Activated T-cell treated with anti-CD3 and anti-CD28 coated beads, Interleukin-2, amount 50 U/mL, for 24 hours (primary cell): ENCODE measurements around the gene BBS1.

ENCODE experiments used
- DNase-seq: peaks from one replicate; pipeline ENCODE4 v3.0.0-alpha.2; 2020
- H3K27ac Mint-ChIP-seq: 2 replicates; pipeline ENCODE4 v1.8.0; 2020; ENCODE audit warnings: mild to moderate bottlenecking, mixed read lengths
- H3K27me3 Mint-ChIP-seq: 2 replicates; pipeline ENCODE4 v1.8.0; 2020; ENCODE audit warnings: mixed read lengths
- H3K36me3 Mint-ChIP-seq: 2 replicates; pipeline ENCODE4 v1.8.0; 2020; ENCODE audit warnings: low read depth, mixed read lengths
- H3K4me1 Mint-ChIP-seq: 2 replicates; pipeline ENCODE4 v1.8.0; 2020; ENCODE audit warnings: low read depth, mixed read lengths
- H3K4me3 Mint-ChIP-seq: 2 replicates; pipeline ENCODE4 v1.8.0; 2020; ENCODE audit warnings: mild to moderate bottlenecking, moderate library complexity, mixed read lengths
- H3K9me3 Mint-ChIP-seq: 2 replicates; pipeline ENCODE4 v1.8.0; 2020; ENCODE audit warnings: mixed read lengths

Gene BBS1

DNA sequence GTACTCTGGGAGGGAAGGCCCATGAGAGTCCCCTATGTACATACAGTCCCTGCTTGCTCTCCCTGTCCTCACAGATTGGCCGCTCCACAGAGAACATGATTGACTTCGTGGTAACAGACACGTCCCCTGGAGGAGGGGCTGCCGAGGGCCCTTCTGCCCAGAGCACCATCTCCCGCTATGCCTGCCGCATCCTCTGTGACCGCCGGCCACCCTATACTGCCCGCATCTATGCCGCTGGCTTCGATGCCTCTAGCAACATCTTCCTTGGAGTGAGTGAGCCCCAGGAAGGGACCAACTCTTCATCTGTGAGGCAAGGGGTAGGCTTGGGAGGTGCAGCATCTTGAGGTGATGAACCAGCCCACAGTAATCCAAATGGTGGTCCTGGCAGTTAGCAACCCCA is 37.3 kb upstream of the BBS1 start:
- Mint-ChIP-seq H3K27ac (no peak overlapping the region), H3K4me1 (peaks cover 14% of the 10 kb centered on the region), H3K27me3 (no peaks in the 10 kb centered on the region), H3K9me3 (no peaks in the 10 kb centered on the region), H3K36me3 (peaks cover 54% of the 10 kb centered on the region), H3K4me3 (no peak overlapping the region)
- DNase-seq: no peak

DNA sequence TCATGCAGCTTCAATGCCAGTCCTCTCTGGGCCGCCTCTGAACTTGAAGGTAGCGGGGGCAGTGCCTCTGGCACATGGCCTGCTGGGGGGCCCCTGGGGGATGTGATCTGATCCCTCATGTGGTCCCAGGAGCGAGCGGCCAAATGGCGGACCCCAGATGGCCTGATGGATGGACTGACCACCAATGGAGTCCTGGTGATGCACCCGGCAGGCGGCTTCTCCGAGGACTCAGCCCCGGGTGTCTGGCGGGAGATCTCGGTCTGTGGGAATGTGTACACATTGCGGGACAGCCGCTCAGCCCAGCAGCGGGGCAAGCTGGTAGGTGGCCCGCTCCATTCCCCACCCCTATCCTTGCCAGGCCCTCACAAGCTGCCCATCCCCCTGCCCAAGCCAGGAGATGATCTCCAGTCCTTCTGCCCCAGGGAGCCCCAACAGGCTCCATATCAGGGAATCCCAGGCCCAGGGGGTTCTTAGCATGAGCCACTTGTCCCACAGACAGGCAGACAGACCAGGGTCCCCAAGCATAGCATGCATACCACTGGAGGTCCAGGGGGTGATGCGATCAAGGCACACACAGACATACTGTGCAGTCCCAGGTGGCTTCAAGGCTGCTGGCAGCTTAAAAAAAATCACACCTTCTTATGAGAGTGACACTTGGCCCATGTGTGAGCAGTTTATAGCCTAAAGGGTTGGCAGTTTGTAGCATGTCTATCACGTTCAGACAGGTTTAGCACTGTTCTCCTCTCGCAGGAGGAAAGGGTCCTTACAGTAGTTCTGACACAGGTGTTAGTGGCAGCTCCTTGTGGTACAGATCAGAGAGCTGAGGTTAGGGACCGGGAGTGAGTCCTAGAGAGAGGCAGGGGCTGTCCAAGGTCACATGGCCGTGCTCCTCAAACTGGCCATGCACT is 36.6 kb upstream of the BBS1 start:
- no peaks in the 10 kb centered on the region for H3K27me3 Mint-ChIP-seq
- H3K9me3 Mint-ChIP-seq: no peaks in the 10 kb centered on the region
- peaks cover 16% of the 10 kb centered on the region for H3K4me1 Mint-ChIP-seq
- peaks cover 57% of the 10 kb centered on the region for H3K36me3 Mint-ChIP-seq
- no peak for DNase-seq
- no peak overlapping the region for H3K4me3 Mint-ChIP-seq
- no peak overlapping the region for H3K27ac Mint-ChIP-seq

DNA sequence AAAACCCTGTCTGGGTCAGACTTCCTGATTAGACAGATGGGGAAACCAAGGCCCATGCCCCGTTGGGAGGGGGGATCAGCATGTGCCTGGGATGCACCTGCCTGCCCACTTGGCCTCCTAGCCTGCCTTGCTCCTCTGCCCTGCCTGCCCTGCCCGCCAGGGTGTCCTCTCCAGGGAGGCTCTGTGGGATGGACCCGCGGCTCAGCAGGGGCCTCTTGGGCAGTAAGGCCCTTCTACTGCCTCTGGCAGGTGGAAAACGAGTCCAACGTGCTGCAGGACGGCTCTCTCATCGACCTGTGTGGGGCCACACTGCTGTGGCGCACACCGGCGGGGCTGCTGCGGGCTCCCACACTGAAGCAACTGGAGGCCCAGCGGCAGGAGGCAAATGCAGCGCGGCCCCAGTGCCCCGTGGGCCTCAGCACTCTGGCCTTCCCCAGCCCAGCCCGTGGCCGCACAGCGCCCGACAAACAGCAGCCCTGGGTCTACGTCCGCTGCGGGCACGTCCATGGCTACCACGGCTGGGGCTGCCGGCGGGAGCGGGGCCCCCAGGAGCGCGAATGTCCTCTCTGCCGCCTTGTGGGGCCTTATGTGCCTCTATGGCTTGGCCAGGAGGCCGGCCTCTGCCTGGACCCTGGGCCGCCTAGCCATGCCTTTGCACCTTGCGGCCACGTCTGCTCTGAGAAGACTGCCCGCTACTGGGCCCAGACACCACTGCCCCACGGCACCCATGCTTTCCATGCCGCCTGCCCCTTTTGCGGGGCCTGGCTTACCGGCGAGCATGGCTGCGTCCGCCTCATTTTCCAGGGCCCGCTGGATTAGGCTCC is 34.9 kb upstream of the BBS1 start:
- DNase-seq: no peak
- Mint-ChIP-seq H3K36me3 (peaks cover 67% of the 10 kb centered on the region), H3K4me1 (peaks cover 18% of the 10 kb centered on the region), H3K27me3 (no peaks in the 10 kb centered on the region), H3K9me3 (no peaks in the 10 kb centered on the region), H3K4me3 (no peak overlapping the region), H3K27ac (no peak overlapping the region)

DNA sequence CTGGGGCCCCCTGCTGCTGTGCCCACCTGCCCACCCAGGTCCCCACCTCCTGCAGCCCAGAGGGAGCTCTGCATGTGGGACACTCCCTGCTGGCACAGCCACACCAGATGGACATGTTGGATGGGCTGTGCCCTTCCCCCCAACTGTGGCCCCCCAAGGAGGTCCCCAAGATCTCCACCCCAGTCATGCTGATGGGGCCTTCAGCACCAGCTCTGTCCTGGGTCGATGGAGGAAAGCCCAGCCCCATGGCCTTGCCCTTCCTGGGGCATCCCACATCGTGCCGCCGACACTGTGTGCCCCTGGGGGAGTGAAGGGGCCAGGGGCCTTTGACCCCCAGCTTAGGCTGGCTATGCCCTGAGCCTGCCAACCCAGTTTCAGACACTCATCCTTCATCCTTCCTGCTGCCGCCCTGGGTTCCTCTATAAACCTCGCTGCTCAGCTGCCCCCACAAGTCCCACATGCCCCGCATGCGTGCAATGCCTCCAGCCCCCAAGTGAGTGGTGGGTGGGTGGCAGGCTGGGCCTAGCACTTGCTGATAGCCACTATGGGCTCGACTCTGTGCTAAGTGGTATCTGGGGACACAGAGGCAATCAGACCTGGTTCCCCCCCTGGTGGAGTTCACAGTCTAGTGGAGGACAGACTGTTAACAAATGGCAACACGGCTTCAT is 34.1 kb upstream of the BBS1 start:
- H3K9me3 Mint-ChIP-seq: no peaks in the 10 kb centered on the region
- H3K4me1 Mint-ChIP-seq: peaks cover 22% of the 10 kb centered on the region
- DNase-seq: no peak
- peaks cover 66% of the 10 kb centered on the region for H3K36me3 Mint-ChIP-seq
- peak overlapping the region; percentile 50 for H3K27ac Mint-ChIP-seq
- no peaks in the 10 kb centered on the region for H3K27me3 Mint-ChIP-seq
- H3K4me3 Mint-ChIP-seq: no peak overlapping the region

DNA sequence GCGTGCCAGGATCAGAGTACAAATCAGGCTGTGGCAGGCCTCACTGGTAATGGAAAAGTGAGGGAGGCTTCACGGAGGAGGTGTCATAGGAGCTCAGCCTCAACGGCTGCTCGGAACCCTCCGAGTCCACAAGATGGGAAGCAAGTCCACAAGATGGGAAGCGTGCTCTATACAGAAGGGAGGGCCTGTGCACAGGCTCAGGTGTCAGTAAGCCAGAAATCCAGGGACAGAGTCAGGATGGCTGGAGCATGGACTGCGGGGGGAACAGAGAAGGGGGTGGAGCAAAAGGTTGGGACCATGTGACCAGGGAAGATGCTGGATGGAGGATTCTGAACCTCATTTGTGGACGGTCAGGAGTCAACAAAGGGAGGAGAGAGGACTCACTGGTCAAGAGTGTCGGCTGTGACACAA is 33.6 kb upstream of the BBS1 start:
- Mint-ChIP-seq H3K9me3 (no peaks in the 10 kb centered on the region), H3K36me3 (peaks cover 66% of the 10 kb centered on the region), H3K27me3 (no peaks in the 10 kb centered on the region), H3K27ac (peak overlapping the region; percentile 50), H3K4me3 (no peak overlapping the region), H3K4me1 (peaks cover 24% of the 10 kb centered on the region)
- DNase-seq: no peak

DNA sequence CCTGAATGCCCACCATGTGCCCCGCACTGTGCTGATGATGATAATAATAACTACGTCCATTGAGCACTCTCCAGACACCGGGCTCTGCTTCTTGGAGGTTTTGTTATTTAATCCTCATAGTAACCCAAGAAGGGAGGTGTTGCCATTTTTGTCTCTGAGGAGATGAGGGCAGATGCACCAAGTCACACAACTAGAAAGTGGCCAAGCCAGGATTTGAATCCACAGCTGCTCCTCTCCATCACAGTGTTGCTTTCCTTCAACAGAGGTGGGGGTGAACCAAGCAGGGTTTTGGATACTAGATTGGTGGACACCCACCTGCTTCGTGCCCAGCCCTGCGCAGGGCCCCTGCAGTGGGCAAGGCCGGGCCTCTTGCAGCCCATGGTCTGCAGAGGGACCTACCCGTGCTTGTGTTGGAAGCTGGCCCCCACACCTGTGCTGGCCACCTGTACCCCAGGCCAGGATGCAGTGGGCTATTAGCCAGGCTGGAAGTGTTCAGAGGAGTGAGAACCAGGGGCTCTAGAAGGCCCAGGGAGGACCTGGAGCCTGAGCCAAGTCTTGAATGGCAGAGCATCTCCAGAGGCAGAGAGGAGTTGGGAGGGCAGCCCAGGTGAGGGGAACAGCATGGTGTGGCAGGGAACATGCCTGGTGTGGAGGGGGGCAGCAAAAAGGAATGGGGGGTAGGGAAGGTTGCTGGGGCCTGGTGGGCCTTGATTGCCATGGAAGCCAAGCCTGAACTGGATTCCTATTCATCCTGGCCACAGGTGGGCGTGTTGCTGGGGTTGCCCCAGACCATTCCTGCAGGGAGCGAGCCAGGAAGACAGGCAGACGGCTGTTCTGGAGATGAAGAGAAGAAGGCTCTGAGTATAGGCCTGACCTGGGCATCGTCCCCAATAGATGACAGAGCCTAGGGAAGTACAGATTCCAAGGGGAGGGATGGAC is 32.9 kb upstream of the BBS1 start:
- no peaks in the 10 kb centered on the region for H3K27me3 Mint-ChIP-seq
- DNase-seq: no peak
- no peaks in the 10 kb centered on the region for H3K9me3 Mint-ChIP-seq
- no peak overlapping the region for H3K27ac Mint-ChIP-seq
- H3K36me3 Mint-ChIP-seq: peaks cover 67% of the 10 kb centered on the region
- H3K4me3 Mint-ChIP-seq: peak overlapping the region; percentile 39
- H3K4me1 Mint-ChIP-seq: peaks cover 27% of the 10 kb centered on the region

DNA sequence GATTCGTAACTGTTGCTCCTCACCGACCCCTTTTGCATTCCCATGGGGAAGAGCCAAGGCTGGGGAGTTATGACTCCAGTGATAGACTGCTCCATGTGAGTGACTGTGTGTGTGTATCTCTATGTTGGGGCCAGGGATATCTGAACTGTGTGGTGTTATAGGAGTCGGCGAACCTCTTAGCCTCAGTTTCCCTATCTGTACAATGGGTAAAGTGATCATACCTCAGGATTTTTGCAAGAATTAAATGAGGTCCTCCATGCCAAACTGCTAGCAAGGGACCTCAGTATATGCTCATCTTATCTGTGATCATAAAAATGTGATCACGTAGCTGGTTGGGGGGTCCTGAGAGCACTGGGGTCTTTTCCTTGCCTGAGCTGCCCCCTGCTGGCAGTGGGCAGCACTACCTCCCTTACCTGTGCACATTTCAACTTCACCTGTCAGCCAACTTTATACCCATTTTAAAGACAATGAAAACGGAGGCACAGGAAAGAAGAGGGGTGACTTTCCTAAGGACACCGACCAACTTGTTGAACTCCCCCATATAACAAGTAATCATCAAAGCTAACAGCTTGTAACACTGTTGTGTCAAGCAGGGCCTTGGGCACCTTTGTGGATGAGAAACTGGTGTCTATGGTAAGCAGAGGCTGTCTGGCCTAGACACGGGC is 31.6 kb upstream of the BBS1 start:
- Mint-ChIP-seq H3K36me3 (peaks cover 67% of the 10 kb centered on the region), H3K4me3 (peak overlapping the region; percentile 85), H3K9me3 (no peaks in the 10 kb centered on the region), H3K27ac (peak overlapping the region; percentile 96), H3K4me1 (peaks cover 34% of the 10 kb centered on the region), H3K27me3 (no peaks in the 10 kb centered on the region)
- DNase-seq: no peak

DNA sequence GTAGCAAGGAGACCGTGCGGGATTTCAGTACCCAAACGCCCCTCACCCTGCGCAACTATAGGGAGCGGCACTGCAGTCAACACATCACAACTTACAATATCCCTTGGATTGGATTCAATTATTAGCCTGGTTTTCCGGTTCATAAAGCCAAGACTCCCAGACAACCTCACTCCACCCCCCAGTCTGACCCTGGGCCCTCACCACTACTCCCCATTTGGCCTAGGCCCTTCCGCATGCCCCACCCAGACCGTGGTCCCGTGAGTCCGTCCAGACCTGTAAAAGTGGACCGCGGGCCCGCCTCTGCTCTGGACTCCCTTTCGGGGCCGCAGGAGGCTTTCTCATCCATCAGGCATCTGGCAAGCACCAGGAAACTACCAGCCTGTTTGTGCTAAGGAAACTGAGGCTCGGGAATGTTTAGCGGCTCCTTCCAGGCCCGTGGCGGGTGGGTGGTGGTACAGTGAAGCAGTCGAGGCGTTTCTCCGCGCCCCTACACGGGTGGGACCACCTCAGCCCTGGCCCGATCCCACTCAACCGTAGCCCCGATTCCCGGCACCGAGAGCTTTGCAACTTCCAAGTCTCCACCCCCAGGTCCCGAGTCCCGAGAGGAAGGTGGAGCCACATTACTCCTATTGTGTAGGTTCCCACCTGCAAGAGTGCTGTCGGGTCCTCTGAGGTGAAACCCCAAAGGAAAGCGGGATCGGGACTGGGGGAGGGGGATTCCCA is 30.9 kb upstream of the BBS1 start:
- Mint-ChIP-seq H3K9me3 (no peaks in the 10 kb centered on the region), H3K27me3 (no peaks in the 10 kb centered on the region), H3K36me3 (peaks cover 66% of the 10 kb centered on the region), H3K4me1 (peaks cover 34% of the 10 kb centered on the region), H3K4me3 (peak overlapping the region; percentile 85), H3K27ac (peak overlapping the region; percentile 96)
- no peak for DNase-seq

DNA sequence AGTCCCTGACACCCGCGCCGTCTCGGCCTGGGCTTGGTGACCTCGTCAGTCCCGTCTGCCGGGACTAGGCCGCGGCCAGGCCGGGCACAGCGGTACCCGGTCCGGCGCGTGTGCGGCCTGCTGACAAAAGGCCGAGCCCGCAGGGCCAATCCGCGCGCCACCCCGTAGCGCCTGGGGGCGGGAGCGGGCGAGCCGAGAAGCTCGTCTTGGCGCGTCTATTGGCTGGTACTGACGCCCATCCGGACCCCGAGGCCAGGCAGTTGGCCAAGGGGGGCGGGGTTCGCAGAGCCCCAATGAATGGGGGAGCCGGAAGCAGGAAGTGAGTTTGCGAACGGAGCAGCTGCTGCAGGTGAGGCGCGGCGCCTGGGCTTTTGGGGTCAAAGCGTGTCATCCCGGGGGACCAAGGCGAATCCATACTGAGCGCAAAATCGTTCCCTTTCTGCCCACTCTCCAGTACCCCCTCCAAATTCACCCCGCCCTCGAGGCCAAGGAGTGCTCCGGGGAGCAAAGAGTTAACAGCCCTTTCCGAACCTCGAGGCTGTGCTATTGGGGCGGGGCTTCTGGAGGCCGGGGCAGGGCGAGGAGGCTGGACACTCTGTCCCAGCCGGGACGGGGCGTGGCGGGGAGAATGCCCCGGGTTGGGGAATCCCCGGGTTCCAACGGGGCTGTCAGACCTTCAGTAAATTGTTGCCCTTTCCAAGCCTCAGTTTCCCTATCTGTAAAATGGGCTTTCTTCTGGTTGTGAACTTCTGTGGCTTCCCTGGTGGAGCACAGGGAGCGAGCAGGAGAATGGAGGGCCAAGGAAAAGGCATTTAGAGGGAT is 30.1 kb upstream of the BBS1 start, which contains the start of gene DPP3:
DPP3 (plus strand) TSS at position 318 of the 822 bp plus-strand sequence. CDS start 1,767 bp downstream, outside the sequence.
- Mint-ChIP-seq H3K9me3 (no peaks in the 10 kb centered on the region), H3K4me3 (peak within 1 kb of the TSS; percentile 85)
- DNase-seq: peak; percentile 96

DNA sequence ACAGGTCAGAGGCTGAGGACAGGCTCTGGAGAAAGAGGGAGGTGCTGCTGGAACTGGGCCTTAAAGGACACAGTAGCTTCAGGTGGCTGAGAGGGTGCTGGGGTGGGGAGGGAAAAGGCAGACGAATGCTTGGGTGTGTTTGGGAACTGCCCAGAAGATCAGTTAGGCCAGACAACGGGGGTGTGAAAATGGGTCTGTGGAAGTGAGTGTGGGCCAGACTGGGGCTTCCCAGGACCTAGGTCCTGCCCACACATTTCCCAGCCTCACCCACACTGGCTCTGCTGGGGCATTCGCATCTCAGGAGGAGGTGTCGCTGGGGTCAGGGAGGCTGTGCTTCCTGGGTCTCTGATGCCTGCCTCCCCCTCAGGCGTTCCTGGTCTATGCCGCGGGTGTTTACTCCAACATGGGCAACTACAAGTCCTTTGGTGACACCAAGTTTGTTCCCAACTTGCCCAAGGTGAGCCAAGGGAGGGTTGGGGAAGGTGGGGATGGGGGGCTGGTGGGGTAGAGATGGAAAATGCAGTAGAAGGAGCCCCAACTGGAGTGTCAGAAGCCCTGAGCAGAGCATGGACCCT is 25.5 kb upstream of the BBS1 start:
- Mint-ChIP-seq H3K4me3 (no peak overlapping the region), H3K4me1 (peaks cover 24% of the 10 kb centered on the region), H3K27ac (peak overlapping the region; percentile 44), H3K36me3 (peaks cover 81% of the 10 kb centered on the region), H3K9me3 (no peaks in the 10 kb centered on the region), H3K27me3 (no peaks in the 10 kb centered on the region)
- DNase-seq: no peak

More for the DNA sequence above, 30.1 kb upstream of the BBS1 start, which contains the start of gene DPP3:
- peaks cover 38% of the 10 kb centered on the region for H3K4me1 Mint-ChIP-seq
- H3K27ac Mint-ChIP-seq: peak within 1 kb of the TSS; percentile 96
- H3K36me3 Mint-ChIP-seq: peaks cover 69% of the 10 kb centered on the region
- no peaks in the 10 kb centered on the region for H3K27me3 Mint-ChIP-seq

DNA sequence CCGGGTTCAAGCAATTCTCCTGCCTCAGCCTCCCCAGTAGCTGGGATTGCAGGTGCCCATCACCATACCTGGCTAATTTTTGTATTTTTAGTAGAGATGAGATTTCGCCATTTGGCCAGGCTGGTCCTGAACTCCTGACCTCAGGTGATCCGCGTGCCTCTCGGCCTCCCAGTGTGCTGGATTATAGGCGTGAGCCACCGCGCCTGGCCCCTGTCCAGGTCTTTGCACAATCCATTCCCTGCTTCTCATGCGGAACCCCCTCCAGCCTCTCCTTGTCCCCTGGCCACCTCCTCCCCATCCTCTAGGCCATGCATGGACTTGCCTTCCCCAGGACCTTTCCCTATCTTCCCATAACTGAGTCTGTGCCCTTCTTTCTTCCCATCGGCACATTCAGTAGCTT is 21.5 kb upstream of the BBS1 start:
- Mint-ChIP-seq H3K4me3 (no peak overlapping the region), H3K9me3 (no peaks in the 10 kb centered on the region), H3K27ac (no peak overlapping the region), H3K4me1 (peaks cover 4% of the 10 kb centered on the region), H3K27me3 (no peaks in the 10 kb centered on the region), H3K36me3 (peaks cover 89% of the 10 kb centered on the region)
- DNase-seq: no peak

DNA sequence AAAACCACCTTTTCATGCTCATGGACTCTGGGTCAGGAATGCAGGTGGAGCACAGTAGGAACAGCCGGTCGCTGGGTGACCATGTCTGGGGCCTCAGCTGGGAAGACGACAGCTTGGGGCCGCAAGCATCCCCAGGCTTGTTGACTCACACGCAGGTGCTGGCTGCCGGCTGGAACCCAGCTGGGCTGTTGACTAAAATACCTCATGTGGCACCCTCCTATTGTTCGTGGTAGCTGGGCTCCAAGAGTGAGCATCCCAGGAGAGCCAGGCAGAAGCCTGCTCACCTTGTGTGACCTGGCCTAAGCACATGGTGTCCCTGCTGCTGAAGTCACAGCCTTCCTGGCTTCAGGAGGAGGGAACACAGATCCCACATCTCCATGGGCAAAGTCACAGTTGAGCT is 20.8 kb upstream of the BBS1 start:
- H3K36me3 Mint-ChIP-seq: peaks cover 91% of the 10 kb centered on the region
- peaks cover 3% of the 10 kb centered on the region for H3K4me1 Mint-ChIP-seq
- H3K27ac Mint-ChIP-seq: no peak overlapping the region
- no peaks in the 10 kb centered on the region for H3K9me3 Mint-ChIP-seq
- no peak overlapping the region for H3K4me3 Mint-ChIP-seq
- no peaks in the 10 kb centered on the region for H3K27me3 Mint-ChIP-seq
- no peak for DNase-seq
